BJ (cell line): Measurements from ENCODE around the gene HIVEP3. TPM values are rescaled to one million over a fixed set of nuclear protein-coding genes. Genes with fewer than 3 reads are reported as not detected.

Source experiments
- CTCF ChIA-PET: fragments of 350-600 bp; formaldehyde crosslinking; extraction: SDS; loops from one replicate; lab custom pipeline; 2021; ENCODE audit warnings: antibody characterized with exemption, inconsistent platforms; lab: Yijun Ruan, JAX
- POLR2A ChIA-PET: fragments of 300-600 bp; sonication (Branson Sonifier 250); formaldehyde crosslinking; extraction: SDS; loops from one replicate; lab custom pipeline; 2021; ENCODE audit warnings: antibody characterized with exemption; lab: Charles Lee
- DNase-seq: peaks from one replicate; pipeline ENCODE4 v3.0.0-alpha.2; 2011; ENCODE audit warnings: low read depth
- H3K27me3 ChIP-seq: 2 replicates; pipeline ENCODE4 v1.6.0; 2011; ENCODE audit warnings: low read length; ENCODE audit not compliant: control insufficient read depth, insufficient read depth
- H3K36me3 ChIP-seq: 2 replicates; pipeline ENCODE4 v1.5.1; 2011; ENCODE audit warnings: low read length; ENCODE audit not compliant: control insufficient read depth, insufficient read depth
- H3K4me3 ChIP-seq: 2 replicates; pipeline ENCODE4 v1.5.1; 2011; ENCODE audit warnings: low read depth, mild to moderate bottlenecking, control low read depth, low read length
- CTCF ChIP-seq: IDR thresholded peaks from 2 replicates; pipeline ENCODE4 v1.5.1; 2011; ENCODE audit warnings: low read depth, mild to moderate bottlenecking, control low read depth, inconsistent platforms, low read length, moderate library complexity; ENCODE audit not compliant: insufficient read depth
- polyA plus RNA-seq: library from polyadenylated mRNA; depleted of rRNA; stranded (reverse); fragments of >200 nt; gene quantifications from 2 replicates; pipeline ENCODE4 v1.2.3, GENCODE V29; 2011

HIVEP3 gene
- polyA plus RNA-seq, 1 experiment, result 4.0 TPM

DNA sequence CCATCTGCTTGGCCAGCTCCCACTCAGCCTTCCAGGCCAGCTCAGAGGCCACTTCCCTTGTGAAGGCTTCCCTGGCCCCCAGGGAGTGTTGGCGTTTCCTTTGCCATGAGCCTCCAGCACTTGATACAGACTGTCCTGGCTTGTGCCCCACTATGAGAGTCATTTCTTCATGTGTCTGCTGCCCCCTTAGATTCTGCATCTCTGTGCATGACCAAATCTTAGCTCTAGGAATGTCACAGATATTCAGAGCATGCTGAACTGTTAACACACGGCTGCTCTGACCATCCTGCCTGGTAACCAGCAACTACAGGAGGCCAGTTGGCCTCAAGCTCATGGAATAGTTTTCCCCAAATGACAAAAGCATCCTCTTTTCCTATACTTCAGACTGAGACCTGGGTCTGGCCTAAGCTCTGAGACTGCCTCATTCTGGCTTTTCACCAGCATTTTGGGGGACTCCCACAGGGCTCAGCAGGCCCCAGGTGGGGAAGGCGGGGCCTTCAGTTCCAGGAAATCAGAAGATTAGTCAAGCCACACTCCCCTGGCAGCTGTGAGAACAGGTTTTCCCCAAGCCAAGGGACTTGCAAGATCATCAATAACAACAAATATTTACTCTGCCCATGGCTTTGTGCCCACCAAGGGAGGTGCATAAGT is 251.6 kb downstream of the HIVEP3 start:
- H3K27me3 ChIP-seq, result no peaks in the 10 kb centered on the region
- no peak overlapping the region for H3K4me3 ChIP-seq
- DNase-seq, result no peak
- TF ChIP-seq CTCF, result no peak
- CTCF ChIA-PET, result interaction anchor here (0.7 kb wide), 1 partner anchor 288 kb away, joined by 3 read pairs; no protein-coding TSS in a partner anchor
- POLR2A ChIA-PET, result interaction anchor here (0.6 kb wide), 2 partner anchors 39 to 104 kb away, joined by 3 to 4 read pairs; no protein-coding TSS in a partner anchor
- H3K36me3 ChIP-seq, result no peaks in the 10 kb centered on the region

- Histone ChIP-seq H3K4me3 (no peak overlapping the region), H3K27me3 (no peaks in the 10 kb centered on the region), H3K36me3 (no peaks in the 10 kb centered on the region)
- DNase-seq, result no peak
- TF ChIP-seq CTCF, result no peak
- ChIA-PET CTCF (interaction anchor here (1.0 kb wide), 1 partner anchor 126 kb away, joined by 3 read pairs; no protein-coding TSS in a partner anchor), POLR2A (interaction anchor here (0.6 kb wide), 2 partner anchors 40 to 105 kb away, joined by 3 to 4 read pairs; no protein-coding TSS in a partner anchor)
Observed at GRCh38 chr1:41665962-41666917, 252.5 kb downstream of the HIVEP3 start.

DNA sequence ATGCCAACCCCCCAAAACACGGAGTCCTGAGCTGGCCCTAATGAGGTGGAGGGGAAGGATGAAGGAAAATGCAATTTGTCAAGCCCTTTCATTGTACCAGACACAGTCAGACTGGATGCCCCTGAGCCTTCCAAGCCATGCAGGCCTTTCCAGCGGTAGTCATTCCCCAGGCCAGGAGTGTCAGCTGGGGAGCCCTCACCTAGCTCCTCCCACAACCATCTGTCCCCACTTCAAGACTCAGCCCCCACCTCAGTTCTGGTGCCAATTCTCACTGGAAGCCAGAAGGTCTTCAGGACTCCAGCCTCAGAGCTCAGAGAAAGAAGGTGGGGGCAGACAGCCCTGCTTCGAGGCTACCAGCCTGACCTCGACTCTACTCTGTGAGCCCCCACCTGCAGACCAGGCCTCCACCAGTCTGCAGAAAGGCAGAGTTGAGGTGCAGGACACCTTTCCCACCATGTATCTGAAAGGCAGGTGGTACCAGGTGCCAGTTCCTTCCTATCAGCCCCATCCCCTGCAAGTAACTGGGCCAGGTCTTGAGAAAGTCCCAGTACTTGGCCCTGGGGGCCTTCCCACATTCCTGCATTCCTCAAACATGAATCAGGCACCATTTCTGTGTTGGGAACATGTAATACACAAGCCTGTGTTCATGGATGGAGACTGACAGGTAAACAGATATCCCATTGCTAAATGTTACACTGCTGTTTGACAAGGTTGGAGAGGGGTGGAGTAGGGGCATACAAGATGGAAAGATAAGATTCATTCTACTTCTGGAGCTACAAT is 253.7 kb downstream of the HIVEP3 start:
- DNase-seq, result peak; percentile 44
- no peak for TF ChIP-seq CTCF
- Histone ChIP-seq H3K27me3 (no peaks in the 10 kb centered on the region), H3K36me3 (no peaks in the 10 kb centered on the region), H3K4me3 (no peak overlapping the region)
- ChIA-PET CTCF (interaction anchor here (1.0 kb wide), 1 partner anchor 127 kb away, joined by 3 read pairs; no protein-coding TSS in a partner anchor), POLR2A (no interaction called here)

- Histone ChIP-seq H3K27me3 (no peaks in the 10 kb centered on the region), H3K4me3 (no peak overlapping the region), H3K36me3 (no peaks in the 10 kb centered on the region)
- ChIA-PET CTCF (interaction anchor here (1.5 kb wide), 1 partner anchor 148 kb away, joined by 4 read pairs; no protein-coding TSS in a partner anchor), POLR2A (no interaction called here)
- no peak for DNase-seq
- TF ChIP-seq CTCF, result no peak
Observed at GRCh38 chr1:41663671-41664400, 254.9 kb downstream of the HIVEP3 start.
